Measurements from ENCODE around the gene CCNL2.
A peak's percentile ranks its signal among the peaks of the same experiment; 100 is the strongest.

CCNL2 gene

DNA sequence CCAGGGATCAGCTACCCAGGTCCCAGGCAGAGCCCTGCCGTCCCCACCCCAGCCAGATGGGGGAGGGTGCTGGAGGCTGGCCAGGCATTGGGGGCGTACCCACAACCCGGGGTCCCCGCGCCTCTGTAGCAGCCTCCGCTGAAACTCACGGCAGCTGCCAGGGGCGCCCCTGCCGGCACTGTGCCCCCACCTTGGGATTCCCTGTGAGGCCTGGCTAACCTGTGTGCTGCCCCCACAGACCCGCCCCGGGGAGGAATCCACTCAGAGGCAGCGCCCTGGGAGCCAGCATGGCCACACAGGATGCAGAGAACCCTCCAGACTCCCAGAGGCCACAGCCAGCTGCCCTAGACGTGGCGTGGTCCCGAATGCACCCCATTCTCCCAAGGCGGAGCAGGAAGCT lies 53.8 kb downstream of the CCNL2 start:
- ChIA-PET CTCF (interaction anchor here (0.5 to 3.5 kb wide), 5 partner anchors 19 to 223 kb away, joined by 3 to 18 read pairs (median 3); no protein-coding TSS in a partner anchor), POLR2A (interaction anchor here (0.6 kb wide), 1 partner anchor 139 kb away, joined by 3 read pairs; no protein-coding TSS in a partner anchor)
- no peak overlapping the region for H3K4me3 ChIP-seq (ENCODE audit: low read depth, low read length)
- peaks cover 7% of the 10 kb centered on the region for H3K4me1 ChIP-seq (ENCODE audit: control insufficient read depth, insufficient read depth, low read length)
- no peak overlapping the region for H3K27ac ChIP-seq (ENCODE audit: extremely low read depth, low read depth, low read length)
- H3K9me3 ChIP-seq (ENCODE audit: control insufficient read depth, insufficient read depth, low read depth, low read length), result no peaks in the 10 kb centered on the region
- H3K36me3 ChIP-seq (ENCODE audit: control insufficient read depth in 2 of 2, insufficient read depth in 1 of 2, low read length in 2 of 2), result peaks cover 0 to 43% of the 10 kb centered on the region in 2 experiments; a peak in 2 of 3 replicates
- peak; percentile 60 for TF ChIP-seq KLF8 (tag by site-specific recombination; IDR thresholded peaks at IDR 0.05)
- TF ChIP-seq ZNF843 (tag by site-specific recombination; IDR thresholded peaks at IDR 0.05), result no peak
- TF ChIP-seq ZNF157 (tag by site-specific recombination; IDR thresholded peaks at IDR 0.05), result no peak
- TF ChIP-seq ZBTB8A (tag by site-specific recombination; IDR thresholded peaks at IDR 0.05), result no peak
- TF ChIP-seq ZNF677 (tag by site-specific recombination; IDR thresholded peaks at IDR 0.05), result no peak
- no peak for TF ChIP-seq ZNF416 (tag by site-specific recombination; IDR thresholded peaks at IDR 0.05)
- no peak for TF ChIP-seq ZNF394 (tag by site-specific recombination; IDR thresholded peaks at IDR 0.05; ENCODE audit: borderline replicate concordance)
- no peak for TF ChIP-seq ZNF530 (tag by site-specific recombination; IDR thresholded peaks at IDR 0.05; ENCODE audit: low read depth)
- no peak for TF ChIP-seq ZNF112 (tag by site-specific recombination; IDR thresholded peaks at IDR 0.05)
- no peak for TF ChIP-seq MZF1 (tag by site-specific recombination; IDR thresholded peaks at IDR 0.05; ENCODE audit: borderline replicate concordance)
- no peak for TF ChIP-seq ZNF776 (tag by site-specific recombination; IDR thresholded peaks at IDR 0.05; ENCODE audit: borderline replicate concordance)
- TF ChIP-seq, protein P1, sequence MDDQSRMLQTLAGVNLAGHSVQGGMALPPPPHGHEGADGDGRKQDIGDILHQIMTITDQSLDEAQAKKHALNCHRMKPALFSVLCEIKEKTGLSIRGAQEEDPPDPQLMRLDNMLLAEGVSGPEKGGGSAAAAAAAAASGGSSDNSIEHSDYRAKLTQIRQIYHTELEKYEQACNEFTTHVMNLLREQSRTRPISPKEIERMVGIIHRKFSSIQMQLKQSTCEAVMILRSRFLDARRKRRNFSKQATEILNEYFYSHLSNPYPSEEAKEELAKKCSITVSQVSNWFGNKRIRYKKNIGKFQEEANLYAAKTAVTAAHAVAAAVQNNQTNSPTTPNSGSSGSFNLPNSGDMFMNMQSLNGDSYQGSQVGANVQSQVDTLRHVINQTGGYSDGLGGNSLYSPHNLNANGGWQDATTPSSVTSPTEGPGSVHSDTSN (CRISPR knock-in tag; IDR thresholded peaks at IDR 0.05), result no peak
- TF ChIP-seq ZNF184 (tag by site-specific recombination; IDR thresholded peaks at IDR 0.05), result no peak
- TF ChIP-seq, protein P2, sequence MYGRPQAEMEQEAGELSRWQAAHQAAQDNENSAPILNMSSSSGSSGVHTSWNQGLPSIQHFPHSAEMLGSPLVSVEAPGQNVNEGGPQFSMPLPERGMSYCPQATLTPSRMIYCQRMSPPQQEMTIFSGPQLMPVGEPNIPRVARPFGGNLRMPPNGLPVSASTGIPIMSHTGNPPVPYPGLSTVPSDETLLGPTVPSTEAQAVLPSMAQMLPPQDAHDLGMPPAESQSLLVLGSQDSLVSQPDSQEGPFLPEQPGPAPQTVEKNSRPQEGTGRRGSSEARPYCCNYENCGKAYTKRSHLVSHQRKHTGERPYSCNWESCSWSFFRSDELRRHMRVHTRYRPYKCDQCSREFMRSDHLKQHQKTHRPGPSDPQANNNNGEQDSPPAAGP (tag by site-specific recombination; IDR thresholded peaks at IDR 0.05), result no peak
- TF ChIP-seq ZNF274 (IDR thresholded peaks at IDR 0.05; ENCODE audit: low read length), result no peak
- TF ChIP-seq ZNF274 (tag by site-specific recombination; IDR thresholded peaks at IDR 0.05; ENCODE audit: borderline replicate concordance), result no peak
- TF ChIP-seq, protein P3, sequence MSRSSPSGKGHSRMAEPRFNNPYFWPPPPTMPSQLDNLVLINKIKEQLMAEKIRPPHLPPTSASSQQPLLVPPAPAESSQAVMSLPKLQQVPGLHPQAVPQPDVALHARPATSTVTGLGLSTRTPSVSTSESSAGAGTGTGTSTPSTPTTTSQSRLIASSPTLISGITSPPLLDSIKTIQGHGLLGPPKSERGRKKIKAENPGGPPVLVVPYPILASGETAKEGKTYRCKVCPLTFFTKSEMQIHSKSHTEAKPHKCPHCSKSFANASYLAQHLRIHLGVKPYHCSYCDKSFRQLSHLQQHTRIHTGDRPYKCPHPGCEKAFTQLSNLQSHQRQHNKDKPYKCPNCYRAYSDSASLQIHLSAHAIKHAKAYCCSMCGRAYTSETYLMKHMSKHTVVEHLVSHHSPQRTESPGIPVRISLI (tag by site-specific recombination; IDR thresholded peaks at IDR 0.05), result no peak
- TF ChIP-seq GLIS1 (tag by site-specific recombination; IDR thresholded peaks at IDR 0.05), result peak; percentile 60
- TF ChIP-seq KLF1 (tag by site-specific recombination; IDR thresholded peaks at IDR 0.05), result peak; percentile 87
- TF ChIP-seq GLIS2 (tag by site-specific recombination; IDR thresholded peaks at IDR 0.05), result peak; percentile 23; the same call in 1 of the 2 replicates

DNA sequence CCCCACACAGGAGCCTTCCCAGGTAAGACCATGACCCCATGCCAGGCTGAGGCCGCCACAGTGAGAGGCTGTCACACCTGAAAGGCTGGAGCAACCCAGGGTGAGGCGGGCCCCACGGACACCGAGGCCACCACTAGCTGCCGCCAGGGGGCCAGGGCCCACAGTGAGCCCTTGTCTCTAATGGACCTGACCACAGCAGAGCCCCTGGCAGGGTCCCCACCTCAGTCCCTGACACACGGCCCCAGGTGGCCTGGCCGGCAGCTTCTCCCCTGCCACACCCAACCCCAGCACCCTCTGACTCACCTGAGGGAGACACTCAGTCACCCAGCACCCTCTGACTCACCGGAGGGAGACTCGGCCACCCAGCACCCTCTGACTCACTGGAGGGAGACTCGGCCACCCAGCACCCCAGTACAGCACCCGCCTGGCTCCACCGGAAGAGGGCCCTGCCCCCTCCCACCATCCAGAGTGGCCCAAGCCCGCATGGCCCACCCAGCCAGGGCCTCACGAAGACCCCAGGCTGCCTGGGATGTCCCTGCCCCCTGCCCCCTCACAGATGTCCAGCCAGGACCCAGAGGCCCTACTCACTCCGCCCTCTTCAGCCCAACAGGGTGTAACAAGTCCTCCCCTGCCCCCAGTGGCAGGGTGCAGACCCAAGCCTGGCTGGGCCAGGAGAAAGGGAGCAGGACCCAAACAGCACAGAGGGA lies 54.3 kb downstream of the CCNL2 start:
- POLR2A ChIA-PET, result interaction anchor here (1.0 kb wide), 1 partner anchor 10 kb away, joined by 3 read pairs; no protein-coding TSS in a partner anchor
- Histone ChIP-seq H3K4me1 (ENCODE audit: control insufficient read depth, insufficient read depth, low read length) (peaks cover 7% of the 10 kb centered on the region), H3K9me3 (ENCODE audit: control insufficient read depth, insufficient read depth, low read depth, low read length) (no peaks in the 10 kb centered on the region), H3K27ac (ENCODE audit: extremely low read depth, low read depth, low read length) (0 out of 2 replicates have a peak overlapping the region, but pooled peaks have one; percentile 5), H3K36me3 (ENCODE audit: control insufficient read depth in 2 of 2, insufficient read depth in 1 of 2, low read length in 2 of 2) (peaks cover 0 to 49% of the 10 kb centered on the region in 2 experiments; a peak in 2 of 3 replicates), H3K4me3 (ENCODE audit: low read depth, low read length) (no peak overlapping the region)
- CTCF ChIA-PET, result interaction anchor here (0.6 to 1.0 kb wide), 6 partner anchors 18 to 257 kb away, joined by 3 to 5 read pairs (median 3); no protein-coding TSS in a partner anchor
- no peak for TF ChIP-seq ZFP41 (tag by site-specific recombination; IDR thresholded peaks at IDR 0.05; ENCODE audit: borderline replicate concordance)
- TF ChIP-seq ZNF266 (tag by site-specific recombination; IDR thresholded peaks at IDR 0.05; ENCODE audit: low read depth), result no peak
- no peak for TF ChIP-seq ZNF184 (tag by site-specific recombination; IDR thresholded peaks at IDR 0.05)
- no peak for TF ChIP-seq ZNF140 (tag by site-specific recombination; IDR thresholded peaks at IDR 0.05)
- TF ChIP-seq, protein P3 (tag by site-specific recombination; IDR thresholded peaks at IDR 0.05), result no peak
- no peak for TF ChIP-seq ZNF549 (tag by site-specific recombination; IDR thresholded peaks at IDR 0.05)
- no peak for TF ChIP-seq ZNF138 (tag by site-specific recombination; IDR thresholded peaks at IDR 0.05; ENCODE audit: borderline replicate concordance)
- TF ChIP-seq ZNF146 (tag by site-specific recombination; IDR thresholded peaks at IDR 0.05), result no peak
- no peak for TF ChIP-seq HOXD13 (CRISPR knock-in tag; IDR thresholded peaks at IDR 0.05; ENCODE audit: borderline replicate concordance)
- TF ChIP-seq, protein P2 (tag by site-specific recombination; IDR thresholded peaks at IDR 0.05), result peak; percentile 95
- peak; percentile 89 for TF ChIP-seq GLIS1 (tag by site-specific recombination; IDR thresholded peaks at IDR 0.05)
- no peak for TF ChIP-seq ZNF426 (tag by site-specific recombination; IDR thresholded peaks at IDR 0.05)
- no peak for TF ChIP-seq BCL11B (tag by site-specific recombination; IDR thresholded peaks at IDR 0.05; ENCODE audit: low read depth)
- TF ChIP-seq ZNF10 (tag by site-specific recombination; IDR thresholded peaks at IDR 0.05), result no peak
